Activated B cell treated with CpG ODN at 0.5 μM for 24 hours (primary cell): ENCODE data around the gene HADHB. TPM values are rescaled to one million over a fixed set of nuclear protein-coding genes. Genes with fewer than 3 reads are reported as not detected.

Source experiments
- ATAC-seq: fragments of 200-7000 bp; cut with Tn5 transposase; one replicate; pipeline ENCODE4 v1.10.0; 2021; ENCODE audit warnings: low read depth, mild to moderate bottlenecking, moderate library complexity
- CTCF ChIA-PET: fragments of 350-600 bp; sonication (Branson Sonifier 250); formaldehyde crosslinking; loops from one replicate; lab custom pipeline; 2021; ENCODE audit warnings: antibody characterized with exemption; lab: Charles Lee
- POLR2A ChIA-PET: fragments of 350-600 bp; sonication (Branson Sonifier 250); formaldehyde crosslinking; loops from one replicate; lab custom pipeline; 2021; ENCODE audit warnings: antibody characterized with exemption; lab: Charles Lee
- DNase-seq: peaks from one replicate; pipeline ENCODE4 v3.0.0; 2022
- H3K27ac Mint-ChIP-seq: one replicate; pipeline ENCODE4 v1.8.0; 2020; ENCODE audit warnings: mixed read lengths
- H3K27me3 Mint-ChIP-seq: one replicate; pipeline ENCODE4 v1.8.0; 2021; ENCODE audit warnings: mixed read lengths
- H3K36me3 Mint-ChIP-seq: one replicate; pipeline ENCODE4 v1.8.0; 2021; ENCODE audit warnings: low read depth, mixed read lengths
- H3K4me1 Mint-ChIP-seq: one replicate; pipeline ENCODE4 v1.8.0; 2021; ENCODE audit warnings: mixed read lengths
- H3K4me3 Mint-ChIP-seq: one replicate; pipeline ENCODE4 v1.8.0; 2020; ENCODE audit warnings: mild to moderate bottlenecking, mixed read lengths
- H3K9me3 Mint-ChIP-seq: one replicate; pipeline ENCODE4 v1.8.0; 2020; ENCODE audit warnings: mixed read lengths
- intact Hi-C: fragments of 100-400 bp; cut with micrococcal nuclease; formaldehyde crosslinking; loops from one replicate; pipeline ENCODE4 v1.15.1; 2024
- total RNA-seq: library from RNA; stranded (reverse); gene quantifications from 2 replicates; pipeline ENCODE4 v1.2.3, GENCODE V29; 2022
- TF ChIP-seq, protein P1 (sequence below): fragments of 200-600 bp; IDR thresholded peaks from one replicate; pipeline ENCODE4 v1.8.0; 2022; ENCODE audit warnings: antibody characterized with exemption, mild to moderate bottlenecking

Gene HADHB
- total RNA-seq, 1 donor from 2014 or later = 65.6 TPM

DNA sequence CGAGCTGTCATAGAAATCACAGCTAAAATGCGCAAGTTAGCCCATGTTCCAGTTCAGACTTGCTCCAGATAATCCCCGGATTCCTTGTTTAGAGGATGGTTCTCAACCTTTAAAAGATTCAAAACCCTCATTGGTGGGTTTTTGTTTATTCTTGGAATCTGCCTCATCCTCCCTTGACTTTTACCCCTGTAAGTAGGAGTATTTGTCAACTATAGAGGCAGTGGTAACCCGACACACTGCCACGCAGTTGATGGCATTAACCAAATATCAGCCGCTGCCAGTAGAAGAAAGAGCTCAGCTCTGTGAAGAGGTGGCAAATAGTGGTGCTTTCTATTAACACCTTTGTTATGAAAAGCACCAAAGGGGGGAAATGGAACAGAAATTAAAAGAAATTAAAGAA, 60.8 kb downstream of the HADHB start:
- ATAC-seq (no peak), DNase-seq (no peak)
- Mint-ChIP-seq H3K27ac (no peak overlapping the region), H3K27me3 (no peaks in the 10 kb centered on the region), H3K4me3 (no peak overlapping the region), H3K9me3 (no peaks in the 10 kb centered on the region), H3K36me3 (peaks cover 8% of the 10 kb centered on the region), H3K4me1 (no peaks in the 10 kb centered on the region)
- TF ChIP-seq, protein P1, sequence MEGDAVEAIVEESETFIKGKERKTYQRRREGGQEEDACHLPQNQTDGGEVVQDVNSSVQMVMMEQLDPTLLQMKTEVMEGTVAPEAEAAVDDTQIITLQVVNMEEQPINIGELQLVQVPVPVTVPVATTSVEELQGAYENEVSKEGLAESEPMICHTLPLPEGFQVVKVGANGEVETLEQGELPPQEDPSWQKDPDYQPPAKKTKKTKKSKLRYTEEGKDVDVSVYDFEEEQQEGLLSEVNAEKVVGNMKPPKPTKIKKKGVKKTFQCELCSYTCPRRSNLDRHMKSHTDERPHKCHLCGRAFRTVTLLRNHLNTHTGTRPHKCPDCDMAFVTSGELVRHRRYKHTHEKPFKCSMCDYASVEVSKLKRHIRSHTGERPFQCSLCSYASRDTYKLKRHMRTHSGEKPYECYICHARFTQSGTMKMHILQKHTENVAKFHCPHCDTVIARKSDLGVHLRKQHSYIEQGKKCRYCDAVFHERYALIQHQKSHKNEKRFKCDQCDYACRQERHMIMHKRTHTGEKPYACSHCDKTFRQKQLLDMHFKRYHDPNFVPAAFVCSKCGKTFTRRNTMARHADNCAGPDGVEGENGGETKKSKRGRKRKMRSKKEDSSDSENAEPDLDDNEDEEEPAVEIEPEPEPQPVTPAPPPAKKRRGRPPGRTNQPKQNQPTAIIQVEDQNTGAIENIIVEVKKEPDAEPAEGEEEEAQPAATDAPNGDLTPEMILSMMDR = no peak
- ChIA-PET POLR2A (interaction anchor here (0.7 kb wide), 1 partner anchor 50 kb away, joined by 3 read pairs; no protein-coding TSS in a partner anchor), CTCF (no interaction called here)
- intact Hi-C loops = no loop called here

DNA sequence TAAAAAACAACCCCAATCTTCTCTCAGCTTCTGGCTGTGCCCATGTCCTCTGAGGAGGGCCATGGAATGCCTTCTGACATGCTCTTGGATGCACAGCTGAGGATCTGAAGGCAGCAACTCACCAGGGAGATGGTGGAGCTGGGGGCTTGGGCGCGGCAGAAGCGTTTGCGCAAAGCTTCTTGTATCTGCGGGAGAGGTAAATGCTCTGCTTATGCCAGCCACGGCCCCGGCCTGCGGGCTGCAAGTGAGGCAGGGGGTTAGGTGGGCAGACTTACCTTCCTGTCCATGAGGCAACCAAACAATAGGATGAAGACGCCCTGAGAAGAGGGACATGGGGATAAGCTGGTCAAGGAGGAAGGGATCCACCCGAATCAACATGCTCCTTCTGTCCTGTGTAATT, 65.2 kb downstream of the HADHB start:
- H3K4me3 Mint-ChIP-seq = no peak overlapping the region
- TF ChIP-seq, protein P1 = no peak
- H3K9me3 Mint-ChIP-seq = no peaks in the 10 kb centered on the region
- CTCF ChIA-PET = no interaction called here
- H3K36me3 Mint-ChIP-seq = no peaks in the 10 kb centered on the region
- no peaks in the 10 kb centered on the region for H3K4me1 Mint-ChIP-seq
- H3K27ac Mint-ChIP-seq = no peak overlapping the region
- DNase-seq (no peak), ATAC-seq (no peak)
- intact Hi-C loops = no loop called here
- H3K27me3 Mint-ChIP-seq = no peaks in the 10 kb centered on the region
- POLR2A ChIA-PET = no interaction called here

DNA sequence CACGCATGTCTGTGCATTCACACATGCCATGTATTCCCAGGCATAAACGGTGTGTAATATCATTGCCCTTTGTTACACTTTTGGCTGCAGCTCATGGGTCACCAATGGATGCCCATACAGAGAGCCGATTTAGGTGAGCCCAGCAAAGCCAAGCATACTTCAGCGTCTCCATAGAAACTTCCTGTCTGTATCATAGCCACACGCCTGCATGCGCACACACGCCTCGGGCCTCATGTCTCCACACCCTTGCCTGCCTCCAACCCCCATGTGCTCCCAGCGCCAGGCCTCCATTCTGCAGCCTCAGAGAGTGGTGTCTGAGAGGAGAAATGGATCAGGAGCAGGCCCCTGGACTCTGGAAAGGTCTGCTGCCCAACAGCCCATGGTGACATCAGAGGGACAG, 67.7 kb downstream of the HADHB start:
- Mint-ChIP-seq H3K27me3 (no peaks in the 10 kb centered on the region), H3K4me3 (no peak overlapping the region), H3K36me3 (no peaks in the 10 kb centered on the region), H3K9me3 (no peaks in the 10 kb centered on the region), H3K4me1 (no peaks in the 10 kb centered on the region), H3K27ac (no peak overlapping the region)
- intact Hi-C loops = no loop called here
- ChIA-PET POLR2A (no interaction called here), CTCF (no interaction called here)
- no peak for DNase-seq
- TF ChIP-seq, protein P1 = no peak
- ATAC-seq = no peak

DNA sequence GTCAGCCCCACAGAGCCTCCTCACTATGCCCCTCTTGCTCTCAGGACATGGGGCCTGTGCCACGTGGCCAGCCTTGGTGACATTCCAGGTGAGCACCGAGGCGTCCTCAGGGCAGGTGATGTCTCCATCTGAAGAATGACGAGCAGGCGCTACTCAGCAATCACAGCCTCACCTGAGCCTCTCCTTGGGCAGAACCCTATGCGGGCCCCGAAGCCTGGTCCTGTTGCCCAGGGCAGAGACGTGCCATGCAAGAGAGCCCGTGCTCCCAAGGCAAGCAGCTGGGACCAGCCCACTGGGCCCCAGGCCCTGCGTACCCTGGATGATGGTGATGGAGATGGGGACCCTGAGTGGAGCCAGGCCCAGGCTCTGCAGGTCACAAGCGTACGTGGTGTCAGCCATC, 68.7 kb downstream of the HADHB start:
- Mint-ChIP-seq H3K4me1 (no peaks in the 10 kb centered on the region), H3K36me3 (no peaks in the 10 kb centered on the region), H3K27me3 (no peaks in the 10 kb centered on the region), H3K27ac (no peak overlapping the region), H3K9me3 (no peaks in the 10 kb centered on the region), H3K4me3 (no peak overlapping the region)
- ATAC-seq (no peak), DNase-seq (no peak)
- intact Hi-C loops = no loop called here
- POLR2A ChIA-PET = no interaction called here
- CTCF ChIA-PET = no interaction called here
- TF ChIP-seq, protein P1 = no peak

DNA sequence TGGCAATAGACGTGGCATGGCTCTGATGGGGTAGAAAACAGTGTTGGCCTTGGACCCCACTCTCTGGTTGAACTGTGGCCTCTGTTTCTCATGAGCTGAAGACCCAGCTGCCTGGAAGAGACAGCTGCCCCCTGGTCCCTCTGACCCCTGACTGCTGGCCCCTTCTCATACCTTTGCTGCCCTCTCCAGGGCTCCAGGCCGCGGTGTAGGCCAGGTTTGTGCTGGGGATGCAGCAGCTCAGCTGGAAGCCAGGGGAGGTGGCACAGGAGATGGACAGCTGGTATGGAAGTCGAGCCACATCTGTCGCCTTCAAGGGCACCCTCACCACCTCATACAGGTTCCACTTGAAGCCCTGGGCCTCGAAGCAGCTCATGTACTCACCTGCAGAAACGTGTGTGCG, 69.5 kb downstream of the HADHB start:
- POLR2A ChIA-PET = no interaction called here

More for the DNA sequence above, 69.5 kb downstream of the HADHB start:
- H3K4me3 Mint-ChIP-seq = no peak overlapping the region
- no peaks in the 10 kb centered on the region for H3K27me3 Mint-ChIP-seq
- intact Hi-C loops = no loop called here
- CTCF ChIA-PET = no interaction called here
- H3K9me3 Mint-ChIP-seq = no peaks in the 10 kb centered on the region
- H3K36me3 Mint-ChIP-seq = no peaks in the 10 kb centered on the region
- no peaks in the 10 kb centered on the region for H3K4me1 Mint-ChIP-seq
- ATAC-seq = no peak
- H3K27ac Mint-ChIP-seq = no peak overlapping the region
- TF ChIP-seq, protein P1 = no peak
- no peak for DNase-seq
